Measurements from ENCODE around the gene RALGDS. TPM values are rescaled to one million over a fixed set of nuclear protein-coding genes. Genes with fewer than 3 reads are reported as not detected.

RALGDS gene
- total and polyA plus RNA-seq, 2 of the 13 experiments (the other 11 are each of a cell fraction or from before 2014, with no cell fraction given): 12.9 to 25.5 TPM

GRCh38 chr9:133144142-133144903 lies 23.3 kb upstream of the RALGDS start (continued):
- no peak for TF ChIP-seq ZNF841 (CRISPR knock-in tag; IDR thresholded peaks at IDR 0.05; ENCODE audit: borderline replicate concordance)
- TF ChIP-seq, protein P1, sequence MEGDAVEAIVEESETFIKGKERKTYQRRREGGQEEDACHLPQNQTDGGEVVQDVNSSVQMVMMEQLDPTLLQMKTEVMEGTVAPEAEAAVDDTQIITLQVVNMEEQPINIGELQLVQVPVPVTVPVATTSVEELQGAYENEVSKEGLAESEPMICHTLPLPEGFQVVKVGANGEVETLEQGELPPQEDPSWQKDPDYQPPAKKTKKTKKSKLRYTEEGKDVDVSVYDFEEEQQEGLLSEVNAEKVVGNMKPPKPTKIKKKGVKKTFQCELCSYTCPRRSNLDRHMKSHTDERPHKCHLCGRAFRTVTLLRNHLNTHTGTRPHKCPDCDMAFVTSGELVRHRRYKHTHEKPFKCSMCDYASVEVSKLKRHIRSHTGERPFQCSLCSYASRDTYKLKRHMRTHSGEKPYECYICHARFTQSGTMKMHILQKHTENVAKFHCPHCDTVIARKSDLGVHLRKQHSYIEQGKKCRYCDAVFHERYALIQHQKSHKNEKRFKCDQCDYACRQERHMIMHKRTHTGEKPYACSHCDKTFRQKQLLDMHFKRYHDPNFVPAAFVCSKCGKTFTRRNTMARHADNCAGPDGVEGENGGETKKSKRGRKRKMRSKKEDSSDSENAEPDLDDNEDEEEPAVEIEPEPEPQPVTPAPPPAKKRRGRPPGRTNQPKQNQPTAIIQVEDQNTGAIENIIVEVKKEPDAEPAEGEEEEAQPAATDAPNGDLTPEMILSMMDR (CRISPR knock-in tag; IDR thresholded peaks at IDR 0.05): peak; percentile 97
- peak; percentile 45; the same call in 1 of the 2 replicates for TF ChIP-seq ZNF451 (CRISPR knock-in tag; IDR thresholded peaks at IDR 0.05)
- TF ChIP-seq ZMAT3 (CRISPR knock-in tag; conservative IDR thresholded peaks at IDR 0.05): no peak
- peak; percentile 46 for TF ChIP-seq MIXL1 (CRISPR knock-in tag; IDR thresholded peaks at IDR 0.05)
- TF ChIP-seq NFAT5 (CRISPR knock-in tag; IDR thresholded peaks at IDR 0.05): 0 out of 2 replicates have a peak, but pooled peaks have one; percentile 49
- TF ChIP-seq SAFB2 (CRISPR knock-in tag; IDR thresholded peaks at IDR 0.05; ENCODE audit: borderline replicate concordance, low read depth): peak; percentile 65; the same call in 1 of the 2 replicates
- TF ChIP-seq ZNF788 (CRISPR knock-in tag; IDR thresholded peaks at IDR 0.05; ENCODE audit: borderline replicate concordance): peak; percentile 91
- peak; percentile 89; the same call in 1 of the 2 replicates for TF ChIP-seq SALL2 (CRISPR knock-in tag; IDR thresholded peaks at IDR 0.05)
- TF ChIP-seq YEATS4 (CRISPR knock-in tag; IDR thresholded peaks at IDR 0.05; ENCODE audit: borderline replicate concordance): peak; percentile 71; the same call in 1 of the 2 replicates
- TF ChIP-seq, protein P2, sequence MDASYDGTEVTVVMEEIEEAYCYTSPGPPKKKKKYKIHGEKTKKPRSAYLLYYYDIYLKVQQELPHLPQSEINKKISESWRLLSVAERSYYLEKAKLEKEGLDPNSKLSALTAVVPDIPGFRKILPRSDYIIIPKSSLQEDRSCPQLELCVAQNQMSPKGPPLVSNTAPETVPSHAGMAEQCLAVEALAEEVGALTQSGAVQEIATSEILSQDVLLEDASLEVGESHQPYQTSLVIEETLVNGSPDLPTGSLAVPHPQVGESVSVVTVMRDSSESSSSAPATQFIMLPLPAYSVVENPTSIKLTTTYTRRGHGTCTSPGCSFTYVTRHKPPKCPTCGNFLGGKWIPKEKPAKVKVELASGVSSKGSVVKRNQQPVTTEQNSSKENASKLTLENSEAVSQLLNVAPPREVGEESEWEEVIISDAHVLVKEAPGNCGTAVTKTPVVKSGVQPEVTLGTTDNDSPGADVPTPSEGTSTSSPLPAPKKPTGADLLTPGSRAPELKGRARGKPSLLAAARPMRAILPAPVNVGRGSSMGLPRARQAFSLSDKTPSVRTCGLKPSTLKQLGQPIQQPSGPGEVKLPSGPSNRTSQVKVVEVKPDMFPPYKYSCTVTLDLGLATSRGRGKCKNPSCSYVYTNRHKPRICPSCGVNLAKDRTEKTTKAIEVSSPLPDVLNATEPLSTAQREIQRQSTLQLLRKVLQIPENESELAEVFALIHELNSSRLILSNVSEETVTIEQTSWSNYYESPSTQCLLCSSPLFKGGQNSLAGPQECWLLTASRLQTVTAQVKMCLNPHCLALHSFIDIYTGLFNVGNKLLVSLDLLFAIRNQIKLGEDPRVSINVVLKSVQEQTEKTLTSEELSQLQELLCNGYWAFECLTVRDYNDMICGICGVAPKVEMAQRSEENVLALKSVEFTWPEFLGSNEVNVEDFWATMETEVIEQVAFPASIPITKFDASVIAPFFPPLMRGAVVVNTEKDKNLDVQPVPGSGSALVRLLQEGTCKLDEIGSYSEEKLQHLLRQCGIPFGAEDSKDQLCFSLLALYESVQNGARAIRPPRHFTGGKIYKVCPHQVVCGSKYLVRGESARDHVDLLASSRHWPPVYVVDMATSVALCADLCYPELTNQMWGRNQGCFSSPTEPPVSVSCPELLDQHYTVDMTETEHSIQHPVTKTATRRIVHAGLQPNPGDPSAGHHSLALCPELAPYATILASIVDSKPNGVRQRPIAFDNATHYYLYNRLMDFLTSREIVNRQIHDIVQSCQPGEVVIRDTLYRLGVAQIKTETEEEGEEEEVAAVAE (CRISPR knock-in tag; IDR thresholded peaks at IDR 0.05; ENCODE audit: borderline replicate concordance): no peak
- TF ChIP-seq HCFC1 (IDR thresholded peaks at IDR 0.05; ENCODE audit: low read depth, low read length): no peak
- TF ChIP-seq ZNF850 (CRISPR knock-in tag; conservative IDR thresholded peaks at IDR 0.05): 0 out of 2 replicates have a peak, but pooled peaks have one; percentile 40
- TF ChIP-seq ZNF773 (CRISPR knock-in tag; IDR thresholded peaks at IDR 0.05; ENCODE audit: borderline replicate concordance): no peak; the same call in 1 of the 2 replicates
- peak; percentile 62; the same call in 1 of the 2 replicates for TF ChIP-seq IRF2 (CRISPR knock-in tag; IDR thresholded peaks at IDR 0.05)
- TF ChIP-seq ADNP (CRISPR knock-in tag; IDR thresholded peaks at IDR 0.05): 0 out of 2 replicates have a peak, but pooled peaks have one; percentile 28
- peak; percentile 90 for TF ChIP-seq ARNT2 (CRISPR knock-in tag; IDR thresholded peaks at IDR 0.05; ENCODE audit: low read depth)
